ENCODE data around the gene SNX14. TPM values are rescaled to one million over a fixed set of nuclear protein-coding genes. Genes with fewer than 3 reads are reported as not detected.

The SNX14 gene, protein sequence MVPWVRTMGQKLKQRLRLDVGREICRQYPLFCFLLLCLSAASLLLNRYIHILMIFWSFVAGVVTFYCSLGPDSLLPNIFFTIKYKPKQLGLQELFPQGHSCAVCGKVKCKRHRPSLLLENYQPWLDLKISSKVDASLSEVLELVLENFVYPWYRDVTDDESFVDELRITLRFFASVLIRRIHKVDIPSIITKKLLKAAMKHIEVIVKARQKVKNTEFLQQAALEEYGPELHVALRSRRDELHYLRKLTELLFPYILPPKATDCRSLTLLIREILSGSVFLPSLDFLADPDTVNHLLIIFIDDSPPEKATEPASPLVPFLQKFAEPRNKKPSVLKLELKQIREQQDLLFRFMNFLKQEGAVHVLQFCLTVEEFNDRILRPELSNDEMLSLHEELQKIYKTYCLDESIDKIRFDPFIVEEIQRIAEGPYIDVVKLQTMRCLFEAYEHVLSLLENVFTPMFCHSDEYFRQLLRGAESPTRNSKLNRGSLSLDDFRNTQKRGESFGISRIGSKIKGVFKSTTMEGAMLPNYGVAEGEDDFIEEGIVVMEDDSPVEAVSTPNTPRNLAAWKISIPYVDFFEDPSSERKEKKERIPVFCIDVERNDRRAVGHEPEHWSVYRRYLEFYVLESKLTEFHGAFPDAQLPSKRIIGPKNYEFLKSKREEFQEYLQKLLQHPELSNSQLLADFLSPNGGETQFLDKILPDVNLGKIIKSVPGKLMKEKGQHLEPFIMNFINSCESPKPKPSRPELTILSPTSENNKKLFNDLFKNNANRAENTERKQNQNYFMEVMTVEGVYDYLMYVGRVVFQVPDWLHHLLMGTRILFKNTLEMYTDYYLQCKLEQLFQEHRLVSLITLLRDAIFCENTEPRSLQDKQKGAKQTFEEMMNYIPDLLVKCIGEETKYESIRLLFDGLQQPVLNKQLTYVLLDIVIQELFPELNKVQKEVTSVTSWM
- 64.4 and 65.4 TPM in 2 replicates for total RNA-seq (2014; rRNA removed)
- Bru-seq, nascent RNA: percentile 79 among the genes with signal in this experiment
- percentile 76 among the genes with signal in this experiment for BruChase-seq, experiment 1, labeled RNA remaining after a 6-hour chase
- BruChase-seq, experiment 2, labeled RNA remaining after a 2-hour chase: percentile 86 among the genes with signal in this experiment
- long read RNA-seq, transcript SNX14-202 (26 exons, 3,348 nt): minor isoform, 9 of 125 reads
- long read RNA-seq, transcript SNX14-201 (29 exons, 3,486 nt): major isoform, 35 of 125 reads
- long read RNA-seq, transcript SNX14-203 (28 exons, 3,111 nt): minor isoform, 25 of 125 reads
- long read RNA-seq, partial matches to known transcripts: 18 of 125 reads
- long read RNA-seq, other reads (novel, unspliced or antisense): 36 of 125 reads

DNA sequence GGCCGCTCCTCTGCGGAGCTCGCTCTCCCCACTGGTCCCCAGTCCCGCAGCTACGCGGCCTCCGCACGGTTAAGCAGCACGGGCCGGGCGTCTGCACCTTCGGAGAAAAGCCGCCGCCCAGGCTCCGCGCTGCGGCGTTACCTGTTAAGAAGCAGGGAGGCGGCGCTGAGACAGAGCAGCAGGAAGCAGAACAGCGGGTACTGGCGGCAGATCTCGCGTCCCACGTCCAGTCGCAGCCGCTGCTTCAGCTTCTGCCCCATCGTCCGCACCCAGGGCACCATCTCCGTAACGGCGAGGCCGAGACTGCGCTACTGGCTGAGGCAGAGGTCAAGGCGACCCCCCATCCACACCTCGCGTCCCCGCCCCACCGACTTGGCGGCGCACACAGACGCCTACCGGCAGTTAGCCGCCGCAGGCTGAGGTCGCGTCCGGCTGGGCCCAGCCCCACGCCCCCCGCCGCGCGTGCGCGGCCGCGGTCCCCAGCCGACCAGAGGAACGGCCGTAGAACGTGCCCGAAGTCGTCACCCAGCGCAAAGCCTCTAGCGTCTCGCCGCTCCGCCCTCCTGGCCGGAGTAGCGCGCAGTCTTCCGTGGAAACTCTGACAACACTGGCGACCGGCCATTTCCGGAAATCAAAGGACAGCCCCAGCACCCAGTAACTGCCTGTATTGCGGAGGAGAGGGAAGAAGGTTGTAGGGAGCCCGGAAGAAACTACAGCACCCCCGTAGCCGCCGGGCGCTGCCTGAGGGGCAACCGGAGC, at the start of gene SNX14:
SNX14 (minus strand) TSS at position 421 of the 759 bp plus-strand sequence; CDS start at position 281, 140 bp downstream.
- DNase-seq (peak; percentile 92), ATAC-seq (peak; percentile 92)
- H3K79me2 ChIP-seq (ENCODE audit: low read length): peaks cover 45% of the 10 kb centered on the region
- no peaks in the 10 kb centered on the region for H3K9me2 ChIP-seq (replicated peaks; ENCODE audit: low read length)
- TF ChIP-seq CTCF (conservative IDR thresholded peaks at IDR 0.05; ENCODE audit: low read depth, low read length) (no peak), EZH2 (IDR thresholded peaks at IDR 0.05; ENCODE audit: low read length, unreplicated experiment) (no peak), EZH2phosphoT487 (IDR thresholded peaks at IDR 0.05; ENCODE audit: borderline replicate concordance, low read length) (no peak)
- H4K20me1 ChIP-seq (ENCODE audit: low read length): 0 out of 2 replicates have a peak, but pooled peaks cover 4% of the 10 kb centered on the region
- no peaks in the 10 kb centered on the region for H3F3A ChIP-seq (ENCODE audit: low read length, unreplicated experiment)
- H3K27ac ChIP-seq (ENCODE audit: low read length): peak within 1 kb of the TSS; percentile 76
- no peaks in the 10 kb centered on the region for H3K36me3 ChIP-seq (ENCODE audit: low read depth, low read length)
- no peaks in the 10 kb centered on the region for H3K9me3 ChIP-seq (ENCODE audit: low read length)
- peak within 1 kb of the TSS; percentile 75 for H3K9ac ChIP-seq (ENCODE audit: low read length)
- TSS peak; percentile 53 for BruUV-seq (replicated peaks)
- POLR2A ChIA-PET (ENCODE audit: unreplicated experiment): interaction anchor here (0.6 to 0.9 kb wide), 3 partner anchors 32 to 144 kb away, joined by 3 to 6 read pairs (median 5); partner anchors contain the start of gene NT5E
- intact Hi-C loops (cut with micrococcal nuclease): loop anchor here (2.0 to 10.0 kb wide), 3 partner anchors 49 to 141 kb away; partner anchors contain the start of genes NT5E and SYNCRIP
- H3K27me3 ChIP-seq (ENCODE audit: low read length): no peaks in the 10 kb centered on the region
- peak within 1 kb of the TSS; percentile 90 for H2AFZ ChIP-seq (ENCODE audit: low read length)
- H3K4me2 ChIP-seq (ENCODE audit: low read length): peak within 1 kb of the TSS; percentile 92
- CTCF ChIA-PET: no interaction called here
- H3K4me1 ChIP-seq (ENCODE audit: insufficient read depth, low read length): peaks cover 21% of the 10 kb centered on the region
- H3K4me3 ChIP-seq (ENCODE audit: low read length): peak within 1 kb of the TSS; percentile 91

DNA sequence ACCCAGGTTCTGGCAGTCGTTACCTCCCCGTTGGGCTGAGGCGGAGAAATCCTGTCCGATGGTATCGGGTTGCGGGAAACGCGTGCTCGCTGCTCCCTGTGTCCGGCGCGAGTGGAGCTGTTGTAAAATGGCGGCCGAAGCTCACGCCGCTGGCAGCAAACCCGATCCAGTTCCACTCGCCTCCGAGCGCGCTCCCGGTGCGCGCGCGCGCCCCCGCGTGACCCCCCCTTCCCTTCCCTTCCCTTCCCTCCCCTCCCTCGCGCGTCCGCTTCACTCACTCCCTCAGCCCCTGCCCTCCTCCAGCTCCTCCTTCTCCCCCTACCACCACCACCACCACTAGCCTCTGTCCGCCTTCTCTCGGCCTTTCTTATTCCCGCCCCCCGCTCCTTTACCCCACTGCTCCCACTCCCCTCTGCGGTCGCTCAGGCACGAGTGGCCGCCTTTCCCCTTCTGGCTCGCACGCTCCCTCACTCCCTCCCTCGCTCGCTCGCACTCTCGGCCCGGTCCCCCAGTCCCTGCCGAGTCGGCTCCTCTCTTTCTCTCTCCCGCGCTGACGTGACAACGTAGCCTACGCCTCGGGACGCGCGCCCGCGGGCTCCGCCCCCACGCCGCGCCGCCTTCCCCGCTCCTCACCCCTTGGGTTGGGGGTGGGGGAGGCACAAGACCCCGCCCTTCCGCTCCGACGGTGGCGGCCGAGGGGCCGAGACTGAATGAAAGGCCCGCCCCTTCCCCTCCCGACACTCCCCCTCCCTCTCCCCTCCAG, 49.3 kb upstream of the SNX14 start, which contains the start of gene SYNCRIP:
SYNCRIP (minus strand) TSS at position 113 of the 763 bp plus-strand sequence. CDS start 1,447 bp downstream, outside the sequence.
- Histone ChIP-seq H3K9ac (ENCODE audit: low read length) (peak within 1 kb of the TSS; percentile 100), H3K79me2 (ENCODE audit: low read length) (peaks cover 50% of the 10 kb centered on the region), H3K9me3 (ENCODE audit: low read length) (no peaks in the 10 kb centered on the region), H3K27ac (ENCODE audit: low read length) (peak within 1 kb of the TSS; percentile 98), H3K4me3 (ENCODE audit: low read length) (peak within 1 kb of the TSS; percentile 89), H2AFZ (ENCODE audit: low read length) (peak within 1 kb of the TSS; percentile 64), H3K9me2 (replicated peaks; ENCODE audit: low read length) (no peaks in the 10 kb centered on the region), H3K4me2 (ENCODE audit: low read length) (peak within 1 kb of the TSS; percentile 89), H3K4me1 (ENCODE audit: insufficient read depth, low read length) (peaks cover 17% of the 10 kb centered on the region), H3F3A (ENCODE audit: low read length, unreplicated experiment) (no peaks in the 10 kb centered on the region), H3K36me3 (ENCODE audit: low read depth, low read length) (peaks cover 31% of the 10 kb centered on the region), H4K20me1 (ENCODE audit: low read length) (peaks cover 41% of the 10 kb centered on the region), H3K27me3 (ENCODE audit: low read length) (no peaks in the 10 kb centered on the region)
- intact Hi-C loops (cut with micrococcal nuclease): loop anchor here (1.0 to 2.0 kb wide), 3 partner anchors 35 to 104 kb away; no protein-coding TSS in a partner anchor
- ChIA-PET POLR2A (ENCODE audit: unreplicated experiment) (interaction anchor here (0.5 to 3.6 kb wide), 6 partner anchors 36 to 1747 kb away, joined by 3 to 60 read pairs (median 3); no protein-coding TSS in a partner anchor), CTCF (interaction anchor here (0.7 kb wide), 1 partner anchor 109 kb away, joined by 20 read pairs; no protein-coding TSS in a partner anchor)
- DNase-seq (peak; percentile 96), ATAC-seq (peak; percentile 71)
- BruUV-seq (replicated peaks): no TSS peak
- TF ChIP-seq EZH2phosphoT487 (IDR thresholded peaks at IDR 0.05; ENCODE audit: borderline replicate concordance, low read length) (no peak), CTCF (conservative IDR thresholded peaks at IDR 0.05; ENCODE audit: low read depth, low read length) (no peak), EZH2 (IDR thresholded peaks at IDR 0.05; ENCODE audit: low read length, unreplicated experiment) (no peak)

Measured in PC-3 (cell line).